GM21526 (cell line): Measurements from ENCODE around the gene MON1A.

Experiments
- ATAC-seq: cut with Tn5 transposase; IDR thresholded peaks from one replicate; pipeline ENCODE4 v1.9.1; 2021; ENCODE audit warnings: moderate library complexity; ENCODE audit not compliant: unreplicated experiment, low FRiP score

Gene MON1A

GRCh38 chr3:49859576-49860305 is 69.9 kb downstream of the MON1A start:
- no peak for ATAC-seq
